Measurements from ENCODE around the gene COL28A1. TPM values are rescaled to one million over a fixed set of nuclear protein-coding genes. Genes with fewer than 3 reads are reported as not detected.

COL28A1 gene
- total RNA-seq, 1 donor from 2014 or later, result 0.28 TPM

DNA sequence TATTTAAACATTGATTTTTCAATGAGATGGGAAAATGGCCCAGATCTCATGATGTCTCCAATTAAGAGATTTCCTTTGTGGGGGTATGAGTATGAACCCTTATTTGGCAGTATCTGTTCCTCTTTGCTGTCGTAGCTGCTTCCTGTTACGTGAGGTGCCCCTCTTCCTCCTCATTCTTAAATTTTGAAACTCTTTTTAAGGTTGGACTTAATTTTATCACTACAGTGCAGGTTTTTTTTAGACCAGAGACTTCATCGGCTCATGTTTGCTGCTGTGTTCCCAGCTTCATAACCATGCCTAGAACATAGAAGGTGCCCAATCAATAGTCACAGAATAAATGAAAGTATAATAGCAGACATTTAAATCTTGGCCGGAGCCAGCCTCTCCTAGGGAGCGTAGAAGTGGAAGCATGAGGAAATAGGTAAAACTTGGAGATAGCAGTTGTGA lies 33.4 kb upstream of the COL28A1 start:
- TF ChIP-seq, protein P1, sequence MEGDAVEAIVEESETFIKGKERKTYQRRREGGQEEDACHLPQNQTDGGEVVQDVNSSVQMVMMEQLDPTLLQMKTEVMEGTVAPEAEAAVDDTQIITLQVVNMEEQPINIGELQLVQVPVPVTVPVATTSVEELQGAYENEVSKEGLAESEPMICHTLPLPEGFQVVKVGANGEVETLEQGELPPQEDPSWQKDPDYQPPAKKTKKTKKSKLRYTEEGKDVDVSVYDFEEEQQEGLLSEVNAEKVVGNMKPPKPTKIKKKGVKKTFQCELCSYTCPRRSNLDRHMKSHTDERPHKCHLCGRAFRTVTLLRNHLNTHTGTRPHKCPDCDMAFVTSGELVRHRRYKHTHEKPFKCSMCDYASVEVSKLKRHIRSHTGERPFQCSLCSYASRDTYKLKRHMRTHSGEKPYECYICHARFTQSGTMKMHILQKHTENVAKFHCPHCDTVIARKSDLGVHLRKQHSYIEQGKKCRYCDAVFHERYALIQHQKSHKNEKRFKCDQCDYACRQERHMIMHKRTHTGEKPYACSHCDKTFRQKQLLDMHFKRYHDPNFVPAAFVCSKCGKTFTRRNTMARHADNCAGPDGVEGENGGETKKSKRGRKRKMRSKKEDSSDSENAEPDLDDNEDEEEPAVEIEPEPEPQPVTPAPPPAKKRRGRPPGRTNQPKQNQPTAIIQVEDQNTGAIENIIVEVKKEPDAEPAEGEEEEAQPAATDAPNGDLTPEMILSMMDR (conservative IDR thresholded peaks at IDR 0.05), result no peak
- Mint-ChIP-seq H3K9me3 (peaks cover 6% of the 10 kb centered on the region), H3K36me3 (ENCODE audit: low read depth) (peaks cover 34% of the 10 kb centered on the region), H3K4me3 (peak overlapping the region; percentile 85), H3K27me3 (ENCODE audit: low read depth) (no peaks in the 10 kb centered on the region), H3K27ac (ENCODE audit: unreplicated experiment) (peak overlapping the region; percentile 60), H3K4me1 (peaks cover 24% of the 10 kb centered on the region)
- no peak for DNase-seq (ENCODE audit: low read depth, low spot score)

DNA sequence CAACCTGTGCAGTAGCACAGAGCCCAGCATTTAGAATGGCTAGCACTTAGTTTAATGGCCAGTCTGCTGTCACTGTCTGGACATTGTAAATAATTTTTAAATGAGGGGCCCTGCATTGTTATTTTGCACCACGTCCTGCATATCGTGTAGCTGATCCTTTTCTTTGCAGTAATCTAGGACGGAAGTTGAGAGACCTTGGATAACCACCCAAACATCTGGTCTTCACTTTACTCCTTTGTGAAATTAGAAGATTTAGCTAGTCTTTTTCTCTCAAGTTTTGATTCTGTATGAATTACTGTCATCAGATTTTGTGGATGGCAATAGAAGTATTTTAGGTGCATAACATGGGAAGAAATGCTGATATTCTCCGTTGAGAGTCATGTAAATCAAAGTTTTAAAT lies 32.9 kb upstream of the COL28A1 start:
- H3K4me3 Mint-ChIP-seq, result peak overlapping the region; percentile 85
- H3K27ac Mint-ChIP-seq (ENCODE audit: unreplicated experiment), result no peak overlapping the region
- peaks cover 24% of the 10 kb centered on the region for H3K4me1 Mint-ChIP-seq
- H3K9me3 Mint-ChIP-seq, result peaks cover 6% of the 10 kb centered on the region
- H3K36me3 Mint-ChIP-seq (ENCODE audit: low read depth), result peaks cover 29% of the 10 kb centered on the region
- TF ChIP-seq, protein P1 (conservative IDR thresholded peaks at IDR 0.05), result no peak
- no peaks in the 10 kb centered on the region for H3K27me3 Mint-ChIP-seq (ENCODE audit: low read depth)
- no peak for DNase-seq (ENCODE audit: low read depth, low spot score)

DNA sequence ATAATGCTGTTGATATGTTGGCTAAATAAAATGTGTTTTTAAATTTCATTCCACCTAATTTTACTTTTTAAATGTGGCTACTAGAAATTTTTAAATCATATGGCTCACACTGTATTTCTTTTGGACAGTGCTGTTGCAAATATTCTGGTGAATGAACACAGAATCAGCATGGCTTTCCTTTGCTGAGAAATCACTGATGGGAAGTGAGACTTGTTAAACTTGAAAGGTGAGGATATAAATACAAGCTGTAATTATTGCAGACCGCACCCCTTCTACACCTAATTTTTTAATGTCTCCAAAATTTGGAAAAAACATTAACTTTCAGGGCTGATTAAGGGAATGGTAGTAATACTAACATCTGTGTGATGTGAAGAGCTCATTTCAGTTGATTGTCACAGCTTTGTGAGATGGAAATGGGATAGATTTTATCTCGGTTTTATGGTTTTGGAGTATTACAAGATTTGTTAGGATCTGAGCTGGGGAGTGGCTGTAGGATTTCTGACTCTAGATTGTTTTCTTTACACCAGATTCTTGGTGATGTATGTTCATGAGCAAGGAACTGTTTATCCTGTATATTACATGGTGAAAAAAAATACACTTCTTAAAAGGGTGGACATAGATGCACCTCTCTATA lies 32.3 kb upstream of the COL28A1 start:
- no peak overlapping the region for H3K27ac Mint-ChIP-seq (ENCODE audit: unreplicated experiment)
- peaks cover 6% of the 10 kb centered on the region for H3K9me3 Mint-ChIP-seq
- no peak for DNase-seq (ENCODE audit: low read depth, low spot score)
- H3K27me3 Mint-ChIP-seq (ENCODE audit: low read depth), result no peaks in the 10 kb centered on the region
- peaks cover 25% of the 10 kb centered on the region for H3K36me3 Mint-ChIP-seq (ENCODE audit: low read depth)
- peak overlapping the region; percentile 85 for H3K4me3 Mint-ChIP-seq
- TF ChIP-seq, protein P1 (conservative IDR thresholded peaks at IDR 0.05), result no peak
- H3K4me1 Mint-ChIP-seq, result peaks cover 24% of the 10 kb centered on the region

DNA sequence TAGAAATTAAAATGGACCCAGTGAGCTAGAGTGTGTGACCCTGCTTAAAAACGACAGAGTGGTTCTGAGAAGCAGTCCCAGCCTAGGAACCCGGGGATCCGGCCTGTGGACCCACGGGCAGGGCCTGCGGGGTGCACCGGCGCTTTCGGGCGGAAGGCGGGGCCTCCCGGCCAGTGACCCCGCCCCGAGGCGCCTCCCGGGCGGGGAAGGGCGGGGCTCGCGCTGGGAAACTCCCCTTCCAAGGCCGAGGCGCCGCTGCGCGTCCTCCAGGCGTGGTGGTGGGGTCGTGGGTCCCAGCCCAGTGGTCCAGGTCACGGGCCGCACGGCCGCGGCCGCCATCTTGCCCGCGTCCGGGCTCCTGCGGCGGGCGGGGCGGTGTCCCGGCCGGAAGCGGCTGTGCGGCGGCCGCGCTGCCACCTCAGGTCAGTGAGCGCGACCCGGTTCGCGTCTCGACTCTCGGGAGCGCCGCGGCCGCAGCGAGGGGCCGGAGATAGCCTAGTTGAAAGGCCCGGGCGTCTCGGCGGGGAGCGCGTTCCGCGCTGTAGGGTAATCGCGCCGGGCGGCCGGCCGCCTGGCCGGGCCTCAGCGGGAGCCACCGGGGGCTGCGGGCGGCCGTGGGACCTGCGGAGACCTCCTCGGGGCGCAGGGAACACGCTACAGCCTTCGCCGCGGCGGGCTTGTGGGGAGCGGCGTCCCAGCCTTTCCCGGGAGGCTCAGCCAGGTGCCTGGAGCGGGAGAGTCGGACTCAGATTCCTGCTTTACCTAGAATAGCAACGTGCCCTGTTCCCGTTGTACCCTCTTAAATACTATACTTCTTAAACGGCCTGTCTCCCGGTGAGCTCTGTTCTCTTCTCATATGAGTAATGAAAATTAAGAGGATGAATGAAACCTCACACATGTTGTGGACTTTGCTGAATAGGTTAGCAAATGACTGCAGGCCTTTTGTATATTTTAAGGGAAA lies 31.3 kb upstream of the COL28A1 start, which contains the start of gene MIOS:
Gene MIOS (plus strand): TSS at position 234 of the 961 bp plus-strand sequence. CDS start 5,592 bp downstream, outside the sequence.
- TF ChIP-seq, protein P1 (conservative IDR thresholded peaks at IDR 0.05), result no peak
- peak; percentile 73 for DNase-seq (ENCODE audit: low read depth, low spot score)
- no peaks in the 10 kb centered on the region for H3K27me3 Mint-ChIP-seq (ENCODE audit: low read depth)
- peaks cover 18% of the 10 kb centered on the region for H3K36me3 Mint-ChIP-seq (ENCODE audit: low read depth)
- H3K27ac Mint-ChIP-seq (ENCODE audit: unreplicated experiment), result no peak within 1 kb of the TSS
- peaks cover 6% of the 10 kb centered on the region for H3K9me3 Mint-ChIP-seq
- peaks cover 24% of the 10 kb centered on the region for H3K4me1 Mint-ChIP-seq
- H3K4me3 Mint-ChIP-seq, result peak within 1 kb of the TSS; percentile 85

DNA sequence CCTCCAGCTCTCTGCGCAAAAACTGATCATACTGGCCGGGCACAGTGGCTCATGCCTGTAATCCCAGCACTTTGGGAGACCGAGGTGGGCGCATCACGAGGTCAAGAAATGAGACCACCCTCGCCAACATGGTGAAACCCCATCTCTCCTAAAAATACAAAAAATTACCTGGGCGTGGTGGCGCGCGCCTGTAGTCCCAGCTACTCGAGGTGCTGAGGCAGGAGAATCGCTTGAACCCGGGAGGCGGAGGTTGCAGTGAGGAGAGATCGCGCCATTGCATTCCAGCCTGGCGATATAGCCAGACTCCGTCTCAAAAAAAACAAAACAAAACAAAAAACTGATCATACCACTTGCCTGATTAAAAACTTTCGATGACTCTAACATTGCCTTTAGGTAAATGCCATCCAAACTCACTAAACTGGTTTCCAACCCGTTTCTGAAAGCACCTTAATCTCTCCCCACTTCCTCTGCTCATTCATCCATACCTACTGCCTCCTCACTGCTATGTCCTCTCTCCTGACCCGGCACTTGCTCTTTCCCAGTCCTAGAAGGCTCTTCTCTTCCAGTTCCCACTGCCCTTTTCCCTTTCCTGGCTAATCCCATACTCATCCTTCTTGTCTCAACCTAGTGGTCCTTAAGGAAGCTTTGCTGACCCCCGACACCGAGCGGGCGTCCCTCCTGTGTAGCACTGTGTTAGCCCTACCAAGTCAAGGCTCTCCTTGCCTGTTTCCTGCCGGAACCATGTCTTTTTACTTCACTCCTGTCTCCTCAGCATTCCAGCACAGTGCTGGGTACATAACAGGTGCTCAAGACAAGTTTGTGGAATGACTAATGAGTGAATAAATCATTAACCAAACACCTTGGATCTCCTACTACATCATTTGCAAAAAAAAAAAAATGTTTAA lies 30.3 kb upstream of the COL28A1 start:
- Mint-ChIP-seq H3K36me3 (ENCODE audit: low read depth) (peaks cover 19% of the 10 kb centered on the region), H3K4me3 (no peak overlapping the region), H3K27me3 (ENCODE audit: low read depth) (no peaks in the 10 kb centered on the region), H3K4me1 (peaks cover 24% of the 10 kb centered on the region), H3K27ac (ENCODE audit: unreplicated experiment) (no peak overlapping the region), H3K9me3 (peaks cover 7% of the 10 kb centered on the region)
- TF ChIP-seq, protein P1 (conservative IDR thresholded peaks at IDR 0.05), result no peak
- no peak for DNase-seq (ENCODE audit: low read depth, low spot score)

All from neural crest cell (in vitro differentiated cells).